Heart left ventricle (tissue), 16 donors: ENCODE results near the gene CNTFR. TPM values are rescaled to one million over a fixed set of nuclear protein-coding genes. Genes with fewer than 3 reads are reported as not detected.

ENCODE experiments used
- ATAC-seq, 4 donors: fragments of 200-7000 bp; cut with Tn5 transposase; one replicate each; pipeline ENCODE4 v1.9.1; 2020 to 2022; ENCODE audit warnings: moderate library complexity in 4 of 4, mild to moderate bottlenecking in 3 of 4, moderate number of reproducible peaks in 1 of 4
- DNase-seq, 5 donors: peaks; one replicate each; pipeline ENCODE4 v3.0.0-alpha.2; 2020
- H3K27ac ChIP-seq, 12 donors: fragments of 200-600 bp; sonication (generic) in 4 of 12; one replicate each; pipeline versions ENCODE4 v1.5.0 to v1.8.0; 2016 to 2022; ENCODE audit warnings: mild to moderate bottlenecking in 2 of 12
- H3K27me3 ChIP-seq, 9 donors: fragments of 200-600 bp; sonication (generic) in 2 of 9; one replicate each; pipeline versions ENCODE4 v1.5.1 to v1.8.0; 2016 to 2022; ENCODE audit warnings: mild to moderate bottlenecking in 3 of 9
- H3K36me3 ChIP-seq, 9 donors: fragments of 200-600 bp; sonication (generic) in 2 of 9; one replicate each; pipeline versions ENCODE4 v1.5.0 to v1.8.0; 2018 to 2022; ENCODE audit warnings: mild to moderate bottlenecking in 2 of 9
- H3K4me1 ChIP-seq, 12 donors: fragments of 200-600 bp; sonication (generic) in 4 of 12; one replicate each; pipeline versions ENCODE4 v1.5.0 to v1.8.0; 2016 to 2022; ENCODE audit warnings: mild to moderate bottlenecking in 3 of 12
- H3K4me3 ChIP-seq, 12 donors: fragments of 200-600 bp; sonication (generic) in 4 of 12; one replicate each; pipeline versions ENCODE4 v1.5.0 to v1.8.0; 2017 to 2022; ENCODE audit warnings: mild to moderate bottlenecking in 9 of 12, moderate library complexity in 4 of 12
- H3K9me3 ChIP-seq, 12 donors: fragments of 200-600 bp; sonication (generic) in 4 of 12; one replicate each; pipeline versions ENCODE4 v1.5.0 to v1.8.0; 2016 to 2022; ENCODE audit warnings: mild to moderate bottlenecking in 1 of 12
- POLR2A ChIP-seq, 2 donors: fragments of 450-650 bp; IDR thresholded peaks; one replicate each; pipeline ENCODE4 v1.6.1; 2017; ENCODE audit warnings: antibody characterized with exemption in 2 of 2, mild to moderate bottlenecking in 2 of 2, moderate library complexity in 2 of 2
- WGBS, 4 donors: extraction: QIAGEN DNeasy Blood & Tissue Kit in 2 of 4; methylation state at CpG; one replicate each; pipeline versions ENCODE4 v1.1.5 to v1.1.7; 2013 to 2018; 5-methylcytosine and 5-hydroxymethylcytosine counted together
- intact Hi-C, 10 donors: fragments of 100-400 bp; cut with DNase I; formaldehyde crosslinking; loops; one replicate each; pipeline versions ENCODE4 v1.11.1 to v1.14.2; 2022
- polyA plus RNA-seq, 2 donors: library from polyadenylated mRNA; stranded (reverse); fragments of 200-250 nt; gene quantifications; one replicate each; pipeline ENCODE4 v1.2.3, GENCODE V29; 2013
- total RNA-seq, 9 donors: library from RNA; depleted of rRNA in 2 of 9; stranded (reverse); fragments of >200 nt in 2 of 9; fragmentation: NEBNext Ultra II Directional in 3 of 9; extraction: Animal tissue kit (Norgen Biotek cat#: 25700) in 3 of 9; gene quantifications; one replicate each; pipeline versions ENCODE4 v1.1.0 to v1.2.4, GENCODE V29; 2016 to 2023
- TF ChIP-seq, protein P1 (sequence below), 12 donors: fragments of 200-600 bp; sonication (generic) in 4 of 12; IDR thresholded peaks; one replicate each; pipeline versions ENCODE4 v1.5.0 to v1.8.0; 2018 to 2022; ENCODE audit warnings: antibody characterized with exemption in 12 of 12, mild to moderate bottlenecking in 5 of 12
- donor health status: ischemic (EF 13 %, LVEDD 7.1; RV severe dilation, severe dysfunction).
- donor health status: healthy with polysubstance abuse.
- donor health status: DM: no; HTN: yes; CAD: no.
- donor health status: DM: no; HTN: no; CAD: no.
- donor health status: ischemic (EF 25% LVEDD 6.9; RV normal size, moderate dysfunction).
- donor health status: ischemic (EF 25% LVEDD 5.7; RV mildly dilated, moderate dysfunction).
- donor health status: healthy.
- donor health status: DM: yes; HTN: yes; CAD: no.
- donor health status: ischemic (EF 35%, LVEDD 5.7; RV mildly dilated, moderate dysfunction).
- donor health status: nonischemic (EF 11% LVEDD 7.7; RV severe dilation, severe dysfunction).
- donor health status: DM: yes; HTN: yes; CAD: no.
- donor health status: PGD.
- donor health status: ischemic (EF 29% LVEDD 5.4; RV normal size, mild dysfunction).
- donor health status: nonischemic (EF 23%, LVEDD 6.1; RV moderate dilation, normal function).

CNTFR gene
- total and polyA plus RNA-seq, 11 donors: 0.43 to 9.8 (median 2.0) TPM

DNA sequence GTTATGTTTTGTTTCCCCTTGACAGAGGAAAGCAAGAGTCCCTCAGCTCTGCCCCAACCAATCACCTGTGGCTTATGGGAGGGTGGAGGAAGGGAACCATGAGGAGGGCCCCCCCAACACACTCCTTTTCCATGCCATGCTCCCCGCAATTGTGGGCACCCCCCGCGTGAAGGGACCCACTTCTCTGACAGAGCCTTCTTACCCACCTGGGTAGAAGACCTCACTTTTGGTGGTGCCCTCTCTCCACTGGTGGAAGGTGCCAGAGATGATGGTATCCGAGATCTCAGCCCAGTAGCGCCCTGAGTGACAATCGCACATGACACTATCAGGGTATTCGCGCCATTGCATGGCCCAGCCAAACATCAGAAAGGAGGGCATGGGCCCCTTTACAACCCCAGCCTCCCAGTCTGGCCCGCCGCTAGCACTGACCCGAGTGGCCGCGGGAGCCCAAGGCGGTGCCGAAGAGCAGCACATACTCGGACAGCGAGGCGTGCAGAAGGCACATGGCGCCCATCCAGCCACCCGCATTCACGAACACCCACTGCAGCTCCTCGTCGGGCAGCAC lies 47.3 kb upstream of the CNTFR start:
- H3K27ac ChIP-seq: peak overlapping the region; percentile 41 to 93 (median 86)

DNA sequence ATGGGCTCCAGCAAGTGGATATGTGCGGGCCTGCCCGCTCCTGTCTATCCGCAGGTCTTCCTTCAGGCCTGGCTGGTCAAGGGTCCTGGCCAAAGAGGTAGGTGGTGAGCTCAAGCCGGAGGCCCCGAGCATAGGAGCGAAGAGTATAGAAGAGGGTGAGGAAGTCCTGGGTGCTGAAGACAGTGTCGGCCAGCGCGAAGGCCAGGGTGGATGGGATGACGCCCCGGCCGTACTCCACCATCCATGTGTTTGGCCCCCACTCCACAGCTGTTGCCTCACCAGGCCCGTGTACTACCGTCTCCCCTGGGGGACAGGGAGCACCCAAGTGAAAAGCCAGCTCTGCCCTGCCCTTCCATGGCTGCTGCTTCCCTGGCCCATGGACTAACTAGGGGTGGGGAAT lies 46.0 kb upstream of the CNTFR start:
- DNase-seq (no peak), ATAC-seq (no peak)
- Histone ChIP-seq H3K4me3 (no peak overlapping the region), H3K9me3 (no peaks in the 10 kb centered on the region), H3K27me3 (peaks cover 0 to 3% (median 0%) of the 10 kb centered on the region in 9 donors), H3K27ac (no peak overlapping the region), H3K4me1 (peaks cover 0 to 27% (median 19%) of the 10 kb centered on the region in 12 donors), H3K36me3 (peaks cover 0 to 8% (median 0%) of the 10 kb centered on the region in 9 donors)
- intact Hi-C loops: loop anchor here in 3 of 10 donors (2.0 kb wide), 1 partner anchor 23 kb away; the partner anchor contains the start of gene RPP25L (in 3 of the 3)
- WGBS, 4 donors: 91 to 94% (median 92%) methylated on average over 14 of the region's 14 CpGs
- TF ChIP-seq, protein P1, sequence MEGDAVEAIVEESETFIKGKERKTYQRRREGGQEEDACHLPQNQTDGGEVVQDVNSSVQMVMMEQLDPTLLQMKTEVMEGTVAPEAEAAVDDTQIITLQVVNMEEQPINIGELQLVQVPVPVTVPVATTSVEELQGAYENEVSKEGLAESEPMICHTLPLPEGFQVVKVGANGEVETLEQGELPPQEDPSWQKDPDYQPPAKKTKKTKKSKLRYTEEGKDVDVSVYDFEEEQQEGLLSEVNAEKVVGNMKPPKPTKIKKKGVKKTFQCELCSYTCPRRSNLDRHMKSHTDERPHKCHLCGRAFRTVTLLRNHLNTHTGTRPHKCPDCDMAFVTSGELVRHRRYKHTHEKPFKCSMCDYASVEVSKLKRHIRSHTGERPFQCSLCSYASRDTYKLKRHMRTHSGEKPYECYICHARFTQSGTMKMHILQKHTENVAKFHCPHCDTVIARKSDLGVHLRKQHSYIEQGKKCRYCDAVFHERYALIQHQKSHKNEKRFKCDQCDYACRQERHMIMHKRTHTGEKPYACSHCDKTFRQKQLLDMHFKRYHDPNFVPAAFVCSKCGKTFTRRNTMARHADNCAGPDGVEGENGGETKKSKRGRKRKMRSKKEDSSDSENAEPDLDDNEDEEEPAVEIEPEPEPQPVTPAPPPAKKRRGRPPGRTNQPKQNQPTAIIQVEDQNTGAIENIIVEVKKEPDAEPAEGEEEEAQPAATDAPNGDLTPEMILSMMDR (IDR thresholded peaks at IDR 0.05): no peak
- no peak for TF ChIP-seq POLR2A (IDR thresholded peaks at IDR 0.05)

More for the DNA sequence above, 47.3 kb upstream of the CNTFR start:
- H3K27me3 ChIP-seq: no peaks in the 10 kb centered on the region
- H3K36me3 ChIP-seq: peaks cover 0 to 8% (median 0%) of the 10 kb centered on the region in 9 donors
- DNase-seq (peak in 1 of 5 donors; percentile 56), ATAC-seq (peak in 1 of 4 donors; percentile 1)
- WGBS, 4 donors: 5 to 9% (median 8%) methylated on average over 18 to 23 of the region's 23 CpGs
- H3K4me1 ChIP-seq: peaks cover 0 to 27% (median 19%) of the 10 kb centered on the region in 12 donors
- no peak for TF ChIP-seq POLR2A (IDR thresholded peaks at IDR 0.05)
- TF ChIP-seq, protein P1 (IDR thresholded peaks at IDR 0.05): no peak
- H3K4me3 ChIP-seq: peak overlapping the region; percentile 39 to 83 (median 74)
- intact Hi-C loops: no loop called here
- no peaks in the 10 kb centered on the region for H3K9me3 ChIP-seq

DNA sequence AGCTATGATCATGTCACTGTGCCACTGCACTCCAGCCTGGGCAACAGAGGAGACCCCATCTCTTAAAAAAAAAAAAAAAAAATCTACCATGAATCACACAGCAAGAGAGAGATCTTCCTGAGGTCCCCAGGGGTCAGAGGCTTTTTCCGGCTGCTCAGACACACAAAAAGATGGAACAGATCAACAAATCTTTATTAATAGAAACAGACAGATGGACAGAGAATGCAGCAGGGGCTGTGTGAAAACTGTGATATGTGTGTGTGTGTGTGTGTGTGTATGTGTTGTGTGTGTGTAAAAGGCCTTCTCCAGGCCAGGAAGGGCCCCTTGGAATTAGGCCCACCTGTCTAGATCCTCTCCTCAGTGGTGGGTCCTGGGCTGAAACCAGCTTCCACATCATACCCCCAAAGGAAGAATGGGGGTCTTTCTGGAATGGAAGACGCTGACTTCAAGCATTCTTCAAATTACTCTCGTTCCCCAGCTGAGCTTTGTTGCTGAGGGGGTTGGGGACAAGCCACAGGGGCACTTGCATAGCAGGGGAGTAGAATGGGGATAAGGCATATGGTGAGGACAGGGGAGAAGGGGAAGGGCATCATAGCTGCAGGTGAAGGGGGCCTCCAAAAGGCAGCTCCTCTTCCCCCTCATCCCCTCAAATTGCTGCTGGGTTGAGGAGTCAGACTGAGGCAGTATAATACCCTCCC lies 45.2 kb upstream of the CNTFR start:
- ATAC-seq (no peak), DNase-seq (no peak)
- intact Hi-C loops: loop anchor here in 3 of 10 donors (2.0 kb wide), 1 partner anchor 22 kb away; the partner anchor contains the start of gene RPP25L (in 3 of the 3)
- peaks cover 0 to 8% (median 0%) of the 10 kb centered on the region in 9 donors for H3K36me3 ChIP-seq
- H3K27me3 ChIP-seq: peaks cover 0 to 11% (median under 1%) of the 10 kb centered on the region in 9 donors
- 64 to 83% (median 75%) methylated on average over 3 of the region's 3 CpGs for WGBS, 4 donors
- H3K9me3 ChIP-seq: no peaks in the 10 kb centered on the region
- H3K4me1 ChIP-seq: peaks cover 0 to 27% (median 19%) of the 10 kb centered on the region in 12 donors
- no peak for TF ChIP-seq POLR2A (IDR thresholded peaks at IDR 0.05)
- TF ChIP-seq, protein P1 (IDR thresholded peaks at IDR 0.05): no peak
- H3K27ac ChIP-seq: no peak overlapping the region
- no peak overlapping the region for H3K4me3 ChIP-seq
